GM12801 (cell line): ENCODE measurements around the gene UBQLN4.

ENCODE experiments used
- CTCF ChIP-seq: IDR thresholded peaks from one replicate; pipeline ENCODE4 v1.5.1; 2011; ENCODE audit warnings: control low read depth; ENCODE audit not compliant: insufficient read length; ENCODE audit errors: extremely low read depth

The UBQLN4 gene

GRCh38 chr1:156045076-156045475 is 8.5 kb downstream of the UBQLN4 start:
- TF ChIP-seq CTCF = no peak

DNA sequence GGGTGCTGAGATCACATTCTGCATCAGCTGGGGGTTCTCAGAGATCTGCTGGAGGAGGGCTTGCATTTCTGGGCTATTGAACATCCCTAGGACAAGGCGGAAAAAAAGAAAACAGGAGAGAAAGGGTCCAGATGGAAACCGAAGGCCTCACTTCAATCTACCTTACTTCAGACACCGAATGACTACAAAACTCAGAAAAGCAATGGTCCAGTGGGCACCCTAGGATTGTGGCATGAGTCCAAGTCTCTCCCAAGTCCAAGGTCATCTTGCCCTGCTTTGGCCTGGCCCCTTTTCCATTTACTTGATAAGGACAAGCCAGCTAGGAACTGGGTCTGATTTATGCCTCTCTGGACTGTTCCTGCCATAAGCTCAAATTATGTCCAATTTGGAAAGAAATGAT is 10.8 kb downstream of the UBQLN4 start:
- TF ChIP-seq CTCF = no peak

DNA sequence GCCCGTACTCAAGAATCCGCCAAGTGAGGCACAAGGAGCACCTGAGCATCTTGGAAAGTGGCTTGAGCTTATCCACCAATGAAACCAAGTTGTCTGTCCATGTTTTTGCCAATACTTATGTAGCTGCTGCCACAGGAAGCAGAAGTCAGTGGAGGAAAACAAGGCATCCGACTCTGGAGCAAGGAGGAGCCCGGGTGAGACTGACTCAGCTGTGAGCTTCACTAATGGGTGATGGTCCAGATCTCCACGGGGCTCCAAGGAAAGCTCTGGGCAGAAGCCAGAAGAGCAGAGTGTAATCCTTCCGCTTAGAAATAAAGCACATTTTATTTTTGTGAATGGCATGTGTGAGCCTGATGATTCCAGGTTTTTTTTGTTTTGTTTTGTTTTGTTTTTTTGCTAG is 20.6 kb downstream of the UBQLN4 start:
- no peak for TF ChIP-seq CTCF

GRCh38 chr1:156026588-156026987 is 27.0 kb downstream of the UBQLN4 start:
- TF ChIP-seq CTCF = no peak

GRCh38 chr1:156025876-156026275 is 27.7 kb downstream of the UBQLN4 start:
- TF ChIP-seq CTCF = no peak

- TF ChIP-seq CTCF = no peak
These were observed 28.8 kb downstream of the UBQLN4 start for GRCh38 chr1:156024801-156025200.

- no peak for TF ChIP-seq CTCF
These were observed 31.6 kb downstream of the UBQLN4 start for GRCh38 chr1:156021954-156022353.

- no peak for TF ChIP-seq CTCF
These were observed 32.5 kb downstream of the UBQLN4 start for GRCh38 chr1:156021093-156021428.
